Stimulated activated CD8-positive, alpha-beta memory T cell treated with anti-CD3 and anti-CD28 coated beads, Interleukin-12 subunit alpha, Interleukin-12 subunit beta, amount 100 ng/mL, for 4 hours (primary cell): ENCODE measurements around the gene SERTM2.
"Not testable (repeated sequence)": the region's sequence is repeated elsewhere in the genome, so short reads cannot be mapped to it uniquely, and the experiment has no call there.

Experiments
- DNase-seq: peaks from one replicate; pipeline ENCODE4 v3.0.0-alpha.2; 2020; ENCODE audit warnings: low read depth

The SERTM2 gene

DNA sequence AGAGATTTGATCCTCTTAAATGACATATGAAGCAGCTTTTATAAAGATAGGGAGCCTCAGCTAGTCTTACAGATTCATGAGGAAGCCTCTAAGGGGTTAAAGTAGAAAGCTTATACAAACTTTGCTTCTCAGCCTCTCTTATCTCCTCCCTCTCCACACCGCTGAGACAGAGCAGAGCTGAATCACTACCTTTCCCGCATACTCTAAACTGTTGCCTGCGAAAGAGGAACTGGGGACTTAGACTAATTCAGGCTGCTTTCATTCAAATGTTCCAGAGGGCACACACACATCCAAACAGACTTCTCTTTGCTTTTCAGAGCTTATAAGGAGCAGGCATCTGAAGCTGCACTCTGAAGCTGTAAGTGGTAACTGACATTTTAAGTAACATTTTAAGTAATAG, at the start of gene SERTM2:
TSS of gene SERTM2 (plus strand) at position 169 of the 400 bp plus-strand sequence. CDS start 7,213 bp downstream, outside the sequence.
- no peak for DNase-seq

GRCh38 chrX:111465669-111466068, 45.8 kb upstream of the SERTM2 start:
- DNase-seq = no peak

DNA sequence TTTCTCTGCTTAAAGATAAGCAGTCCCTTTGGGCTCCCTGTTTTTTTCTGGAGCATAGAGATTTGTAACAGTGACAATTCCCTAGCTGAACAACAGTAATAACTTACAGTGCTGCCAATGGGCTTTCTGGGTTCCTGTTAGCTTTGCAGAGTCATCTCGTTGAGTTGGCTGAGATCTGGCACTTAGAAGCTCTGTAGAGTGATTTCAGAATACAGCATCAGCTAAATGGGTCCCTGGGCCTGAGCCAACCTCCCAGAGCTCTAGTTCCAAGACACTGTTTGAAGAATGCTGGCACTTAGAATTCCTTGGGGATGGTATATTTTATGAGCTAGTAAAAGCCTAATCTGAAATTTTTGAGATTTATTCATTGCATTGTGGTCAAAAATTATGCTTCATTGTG, 43.5 kb upstream of the SERTM2 start:
- no peak for DNase-seq

DNA sequence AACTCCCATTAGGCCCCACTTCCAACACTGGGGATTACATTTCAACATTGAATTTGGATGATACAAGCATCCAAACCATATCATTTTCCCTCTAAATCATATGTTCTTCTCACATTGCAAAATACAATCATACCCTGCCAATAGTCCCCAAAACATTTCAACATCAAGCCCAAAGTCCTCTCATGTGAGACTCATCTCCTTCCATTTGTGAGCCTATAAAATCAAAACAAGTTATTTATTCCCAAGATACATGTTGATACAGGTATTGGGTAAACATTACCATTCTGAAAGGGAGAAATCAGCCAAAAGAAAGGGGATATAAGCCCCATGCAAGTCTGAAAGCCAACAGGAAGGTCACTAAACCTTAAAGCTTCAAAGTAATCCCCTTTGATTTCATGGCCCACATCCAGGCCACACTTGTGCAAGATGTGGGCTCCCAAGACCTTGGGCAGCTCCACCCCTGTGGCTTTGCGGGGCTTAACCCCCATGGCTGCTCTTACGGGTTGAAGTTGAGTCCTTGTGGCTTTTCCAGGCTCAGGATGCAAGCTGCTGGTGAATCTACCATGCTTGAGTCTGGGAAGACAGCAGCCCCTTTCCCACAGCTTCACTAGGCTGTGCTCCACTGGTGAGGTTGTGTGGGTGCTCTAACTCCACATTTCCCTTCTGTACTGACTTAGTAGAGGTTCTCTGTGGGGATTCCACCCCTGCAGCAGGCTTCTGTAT, 40.6 kb upstream of the SERTM2 start:
- DNase-seq = no peak

DNA sequence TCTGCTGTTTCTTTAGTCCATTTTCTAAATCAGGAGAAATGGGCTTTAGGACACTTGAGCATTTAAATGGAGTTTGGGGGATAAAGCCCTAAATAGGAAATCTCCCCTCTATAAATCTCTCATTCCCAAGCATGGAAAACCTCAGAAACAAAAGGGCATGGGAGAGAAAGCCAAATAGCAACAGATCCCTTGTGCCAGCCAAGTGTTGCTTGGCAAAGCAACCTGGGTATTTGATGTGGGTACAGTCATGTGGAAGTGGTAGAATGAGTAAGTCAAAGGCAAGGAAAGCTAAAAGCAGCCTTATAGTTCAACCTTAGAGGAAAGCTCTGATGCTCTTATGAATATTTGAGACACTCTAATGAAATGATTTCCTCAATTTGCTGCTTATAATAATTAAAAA, 29.5 kb upstream of the SERTM2 start:
- DNase-seq = no peak

DNA sequence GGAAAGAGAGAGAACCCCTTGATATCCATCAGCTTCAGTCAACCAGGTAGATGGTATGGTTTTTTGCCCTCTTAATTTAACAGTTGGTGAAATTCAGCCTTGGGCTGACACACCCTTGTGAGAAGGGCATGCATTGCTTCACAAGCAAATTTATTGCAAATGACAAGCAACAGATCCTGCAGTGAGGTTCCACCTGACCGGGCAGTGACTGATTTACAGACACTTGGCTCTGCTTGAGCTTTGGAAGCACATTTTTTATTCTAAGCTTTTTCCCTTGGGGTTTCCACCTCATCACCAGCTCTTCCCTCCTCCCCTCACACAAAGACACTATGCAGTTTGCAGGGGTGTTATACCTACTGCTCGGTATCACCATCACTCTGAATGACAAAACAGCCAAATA, 28.3 kb upstream of the SERTM2 start:
- no peak for DNase-seq

- no peak for DNase-seq
These were observed 27.6 kb upstream of the SERTM2 start for GRCh38 chrX:111483881-111484280.

- DNase-seq = no peak
These were observed 20.8 kb upstream of the SERTM2 start for GRCh38 chrX:111490688-111491087.

GRCh38 chrX:111492085-111492484, 19.4 kb upstream of the SERTM2 start:
- no peak for DNase-seq

DNA sequence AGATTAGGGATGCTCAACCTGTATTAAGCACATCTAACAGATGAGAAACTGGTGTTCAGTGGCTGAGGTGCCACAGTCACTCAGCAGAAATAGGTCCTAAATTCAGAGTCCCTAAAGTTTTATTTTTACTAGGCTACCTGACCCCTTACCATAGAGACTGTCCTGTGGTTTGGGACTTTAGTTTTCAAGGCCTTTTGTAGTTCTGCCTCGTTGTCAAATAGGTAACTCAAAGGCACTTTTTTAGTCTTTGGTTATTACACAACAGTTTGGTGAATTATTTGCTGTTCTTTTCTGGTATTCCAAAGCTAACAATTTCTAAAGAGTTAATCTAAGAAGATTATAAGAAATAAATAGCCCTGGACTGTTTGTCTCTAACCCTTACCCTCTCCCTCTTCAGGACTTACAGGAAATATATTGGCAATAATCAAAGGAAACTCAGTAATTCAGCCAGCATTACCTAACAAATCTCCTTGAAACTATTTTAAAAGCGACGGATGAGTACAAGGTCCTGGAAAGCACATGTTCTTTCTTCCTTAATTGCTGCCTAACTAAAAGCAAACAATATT, 12.8 kb upstream of the SERTM2 start:
- DNase-seq = no peak

DNA sequence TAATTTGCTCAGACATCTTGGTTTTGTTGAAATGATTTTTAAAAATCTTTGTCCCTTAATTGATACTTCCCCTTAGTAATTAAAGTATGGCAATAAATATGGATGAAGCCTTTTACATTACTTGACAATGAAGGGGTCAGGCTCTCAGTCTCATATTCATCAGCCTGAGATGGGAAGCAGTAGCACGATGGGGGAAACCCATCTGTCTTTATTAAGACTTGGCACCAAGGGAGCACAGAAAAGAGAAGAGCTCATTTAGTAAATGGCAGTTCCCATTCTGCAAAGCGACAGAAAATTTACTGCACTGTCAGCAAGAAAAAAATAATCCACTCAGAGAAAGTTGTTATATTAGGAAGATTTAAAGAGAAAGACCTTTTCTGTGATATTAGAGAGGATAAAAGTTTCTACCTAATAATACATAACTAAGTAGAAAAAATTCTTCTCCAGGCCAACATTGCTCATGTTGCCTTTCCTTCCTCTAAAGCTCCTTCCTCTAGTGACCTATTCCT, 7.9 kb upstream of the SERTM2 start:
- DNase-seq = no peak

DNA sequence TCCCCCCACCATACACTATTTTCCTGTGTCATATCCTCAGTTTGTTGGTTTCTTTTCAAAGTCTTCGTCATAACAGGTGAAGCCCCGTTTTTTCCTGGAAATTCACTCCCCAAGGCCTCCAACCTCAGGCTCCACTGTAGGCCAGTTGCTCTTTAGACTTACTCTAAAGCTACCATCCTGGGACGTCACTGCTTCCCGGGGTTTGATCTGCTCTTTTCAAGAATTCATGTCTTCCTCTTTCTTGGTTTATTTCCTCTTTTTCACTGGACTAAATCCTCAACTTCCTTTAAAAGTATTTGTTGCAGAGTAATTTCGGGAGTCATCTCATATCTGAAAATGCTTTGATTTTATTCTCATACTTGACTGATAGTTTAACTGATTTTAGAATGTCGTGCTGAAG, 6.5 kb upstream of the SERTM2 start:
- DNase-seq = no peak

DNA sequence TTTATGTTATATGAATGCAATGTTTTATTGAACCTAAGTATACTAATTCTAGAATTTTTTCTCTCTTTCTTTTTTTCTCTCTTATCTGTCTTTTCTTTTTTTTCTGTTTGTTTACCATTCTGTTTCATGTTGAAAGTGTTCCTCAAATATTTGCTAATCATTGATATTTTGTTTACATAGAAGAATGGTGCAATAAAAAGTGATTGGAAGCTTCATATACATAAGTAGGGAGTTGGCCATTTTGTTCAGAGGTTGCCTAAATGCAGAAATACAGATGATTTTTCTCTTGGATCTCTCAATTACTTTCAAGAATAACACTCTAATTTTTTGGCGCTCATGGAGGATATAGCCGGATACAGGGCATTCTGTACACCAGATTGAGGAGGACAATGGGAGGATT, 5.7 kb upstream of the SERTM2 start:
- DNase-seq = no peak

- DNase-seq = no peak
These were observed 4.6 kb upstream of the SERTM2 start for GRCh38 chrX:111506826-111507225.

GRCh38 chrX:111507933-111508332, 3.5 kb upstream of the SERTM2 start:
- no peak for DNase-seq

DNA sequence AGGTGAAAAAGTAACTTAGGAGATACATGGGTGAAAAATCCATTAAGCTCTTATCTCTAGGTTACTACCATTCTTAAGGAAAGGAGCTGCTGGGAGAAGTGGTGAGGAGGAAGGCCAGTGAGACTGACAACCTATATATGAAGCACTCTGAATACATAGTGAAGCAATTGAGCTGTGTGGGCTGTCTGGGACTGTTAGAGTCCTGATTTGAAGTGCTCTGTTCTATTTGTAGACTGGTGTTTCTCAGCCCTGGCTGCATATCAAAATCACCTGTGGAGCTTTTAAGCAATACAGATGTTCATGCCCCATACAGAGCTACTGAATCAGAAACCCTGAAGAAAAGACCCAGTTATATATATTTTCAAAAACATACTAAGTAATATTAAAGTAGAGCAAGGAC, 3.9 kb downstream of the SERTM2 start:
- DNase-seq = no peak

GRCh38 chrX:111518667-111519066, 7.2 kb downstream of the SERTM2 start:
- no peak for DNase-seq

DNA sequence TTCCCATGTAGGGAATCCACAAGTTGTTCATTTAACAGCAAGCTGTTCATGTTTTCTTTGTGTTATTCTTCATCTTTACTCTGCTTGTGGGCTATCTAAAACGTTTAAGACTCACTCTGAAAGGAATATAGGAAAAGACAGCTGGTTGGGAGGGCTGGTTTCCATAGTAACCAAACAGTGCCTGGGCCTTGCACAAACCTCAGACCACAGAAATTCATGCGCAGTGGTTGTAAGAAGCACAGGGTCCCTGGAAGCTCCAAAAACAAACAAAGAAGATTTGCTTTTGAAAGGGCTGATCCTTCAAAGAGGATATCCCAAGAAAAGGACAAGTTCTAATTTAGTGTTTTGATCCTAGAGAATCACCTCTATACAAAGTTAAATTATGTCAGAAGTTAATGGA, 7.8 kb downstream of the SERTM2 start:
- no peak for DNase-seq

DNA sequence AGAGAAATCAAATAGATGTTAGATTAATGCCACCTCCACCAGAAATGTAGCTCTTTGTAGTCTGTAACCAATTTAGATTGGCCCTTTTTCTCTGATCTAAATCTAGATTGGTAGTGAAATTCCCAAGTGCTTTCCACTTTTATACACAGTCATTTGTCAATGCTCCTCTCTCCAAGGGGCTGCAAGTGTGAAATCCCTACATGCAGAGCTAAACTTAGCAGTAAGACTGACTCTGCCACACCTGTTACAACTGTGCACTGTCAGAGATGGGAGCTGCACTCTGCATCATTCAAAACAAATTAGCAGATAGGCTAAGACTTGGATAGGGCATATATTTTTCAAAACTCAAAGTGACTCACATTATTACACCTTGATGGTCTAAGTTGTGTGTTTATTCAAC, 9.1 kb downstream of the SERTM2 start:
- DNase-seq = no peak

DNA sequence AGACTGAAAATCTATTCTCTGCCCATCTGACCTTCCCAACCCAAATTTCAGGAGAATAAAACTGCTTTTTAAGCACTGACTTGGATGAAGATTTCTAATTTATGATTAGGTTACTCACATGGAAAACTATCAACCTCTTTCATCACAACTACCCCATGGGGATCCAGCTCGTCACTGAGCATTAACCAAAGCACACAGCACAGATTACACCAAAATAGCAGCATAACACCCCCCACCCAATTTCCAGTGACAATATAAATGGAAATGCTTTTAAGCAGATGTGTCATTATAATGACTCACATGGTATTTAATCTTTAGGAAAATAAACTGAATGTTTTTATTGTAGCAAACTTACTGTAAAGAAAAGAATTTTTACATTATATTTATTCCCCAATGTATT, 9.7 kb downstream of the SERTM2 start:
- DNase-seq = no peak

DNA sequence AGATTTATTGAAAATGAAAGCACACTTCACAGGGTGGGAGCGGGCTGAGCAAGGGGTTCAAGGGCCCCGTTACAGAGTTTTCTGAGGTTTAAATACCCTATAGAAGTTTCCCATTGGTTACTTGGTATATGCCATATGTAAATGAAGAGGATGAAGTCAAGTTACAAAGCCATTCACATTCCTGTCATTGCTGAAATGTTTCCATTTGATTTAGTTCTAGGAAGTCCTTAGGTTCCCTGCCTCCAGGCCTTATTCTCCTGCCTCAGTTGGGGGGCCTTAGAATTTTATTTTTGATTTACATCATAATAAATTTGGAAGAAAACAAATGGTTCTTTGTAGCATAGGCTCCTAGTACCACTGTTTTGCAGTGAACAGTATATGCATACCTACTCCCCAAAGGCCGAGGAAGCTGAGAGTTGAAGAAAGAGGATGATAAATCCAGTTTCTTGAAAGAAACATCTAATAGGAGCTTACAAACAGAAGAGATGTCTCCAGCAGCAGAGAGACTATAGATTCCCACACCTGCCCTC, 31.8 kb downstream of the SERTM2 start:
- DNase-seq = no peak

- DNase-seq = not testable (repeated sequence)
These were observed 37.8 kb downstream of the SERTM2 start for GRCh38 chrX:111549235-111549634.

DNA sequence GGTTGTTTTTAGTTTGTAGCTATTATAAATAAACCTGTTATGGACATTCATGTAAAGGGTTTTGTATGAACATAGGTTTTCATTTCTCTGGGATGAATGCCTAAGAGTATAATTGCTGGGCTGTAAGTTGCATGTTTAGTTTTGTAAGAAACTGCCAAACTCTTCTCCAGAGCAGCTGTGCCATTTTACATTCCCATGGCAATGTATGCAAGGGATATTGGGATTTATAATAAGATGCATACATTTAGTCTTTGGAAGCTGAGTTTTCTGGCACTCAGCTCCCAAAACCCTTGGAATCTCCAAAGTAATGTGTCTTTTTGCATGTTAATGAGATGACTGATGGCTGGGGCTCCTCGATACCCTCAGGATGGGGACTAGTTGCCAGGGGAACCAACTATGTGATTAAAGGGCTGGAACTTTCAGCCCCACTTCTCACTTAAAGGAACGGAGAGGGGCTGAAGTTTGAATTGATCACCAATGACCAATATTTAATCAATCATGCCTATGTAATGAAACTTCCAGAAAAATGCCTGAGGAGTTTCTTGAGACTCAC, 44.0 kb downstream of the SERTM2 start:
- DNase-seq = no peak
